ENCODE data around the gene CSTPP1. TPM values are rescaled to one million over a fixed set of nuclear protein-coding genes. Genes with fewer than 3 reads are reported as not detected.

The CSTPP1 gene
- total and polyA plus RNA-seq, 2 donors (not counting 1 experiment from before 2014, with no cell fraction given) = 15.5 to 34.1 TPM

DNA sequence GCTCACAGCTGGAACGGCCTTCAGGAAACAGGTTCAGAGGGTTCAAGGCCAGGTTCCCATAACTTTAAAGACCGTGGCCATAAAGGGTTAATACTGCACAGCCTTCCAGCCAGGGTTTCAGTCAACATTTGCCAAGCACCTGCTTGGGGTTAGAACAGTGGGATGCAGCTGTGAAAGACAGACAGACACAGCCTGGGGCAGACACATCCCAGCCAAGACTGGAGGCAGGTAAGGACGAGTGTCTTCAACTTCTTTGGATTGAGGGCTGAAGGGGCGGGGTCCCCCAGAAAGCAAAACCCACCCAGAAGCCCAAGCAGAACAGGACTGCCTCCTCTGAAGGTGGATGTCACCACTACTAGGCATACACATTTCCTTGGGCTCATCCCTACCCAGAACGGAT, 225.9 kb downstream of the CSTPP1 start:
- no peak for DNase-seq (ENCODE audit: low read depth in 2 of 2)
- H3K9me3 ChIP-seq (ENCODE audit: control insufficient read depth, insufficient read depth, low read depth, low read length) = no peaks in the 10 kb centered on the region
- peaks cover 28% of the 10 kb centered on the region for H3K36me3 ChIP-seq (ENCODE audit: control insufficient read depth, insufficient read depth, low read length)
- TF ChIP-seq, protein P1, sequence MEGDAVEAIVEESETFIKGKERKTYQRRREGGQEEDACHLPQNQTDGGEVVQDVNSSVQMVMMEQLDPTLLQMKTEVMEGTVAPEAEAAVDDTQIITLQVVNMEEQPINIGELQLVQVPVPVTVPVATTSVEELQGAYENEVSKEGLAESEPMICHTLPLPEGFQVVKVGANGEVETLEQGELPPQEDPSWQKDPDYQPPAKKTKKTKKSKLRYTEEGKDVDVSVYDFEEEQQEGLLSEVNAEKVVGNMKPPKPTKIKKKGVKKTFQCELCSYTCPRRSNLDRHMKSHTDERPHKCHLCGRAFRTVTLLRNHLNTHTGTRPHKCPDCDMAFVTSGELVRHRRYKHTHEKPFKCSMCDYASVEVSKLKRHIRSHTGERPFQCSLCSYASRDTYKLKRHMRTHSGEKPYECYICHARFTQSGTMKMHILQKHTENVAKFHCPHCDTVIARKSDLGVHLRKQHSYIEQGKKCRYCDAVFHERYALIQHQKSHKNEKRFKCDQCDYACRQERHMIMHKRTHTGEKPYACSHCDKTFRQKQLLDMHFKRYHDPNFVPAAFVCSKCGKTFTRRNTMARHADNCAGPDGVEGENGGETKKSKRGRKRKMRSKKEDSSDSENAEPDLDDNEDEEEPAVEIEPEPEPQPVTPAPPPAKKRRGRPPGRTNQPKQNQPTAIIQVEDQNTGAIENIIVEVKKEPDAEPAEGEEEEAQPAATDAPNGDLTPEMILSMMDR (conservative IDR thresholded peaks at IDR 0.05 in 1 of 2, IDR thresholded peaks at IDR 0.05 in 1 of 2; ENCODE audit: low read depth in 1 of 2, low read length in 2 of 2) = no peak
- TF ChIP-seq EZH2 (IDR thresholded peaks at IDR 0.05; ENCODE audit: low read length, missing control alignments) = no peak
- H3K27ac ChIP-seq (ENCODE audit: insufficient read depth, low read length) = no peak overlapping the region
- H3K9ac ChIP-seq (ENCODE audit: insufficient read depth, low read length) = no peak overlapping the region
- no peak overlapping the region for H3K4me3 ChIP-seq (replicated peaks in 1 of 4; ENCODE audit: control extremely low read depth in 1 of 4, insufficient read depth in 1 of 4, low read depth in 3 of 4, low read length in 4 of 4)
- no peaks in the 10 kb centered on the region for H3K4me1 ChIP-seq (ENCODE audit: control insufficient read depth, extremely low read depth, insufficient read depth, low read length)
- no peaks in the 10 kb centered on the region for H3K27me3 ChIP-seq (ENCODE audit: control insufficient read depth, insufficient read depth, low read length)
- H3K4me2 ChIP-seq (ENCODE audit: extremely low read depth, insufficient read depth, low read length) = no peak overlapping the region
- H3K79me2 ChIP-seq (ENCODE audit: control insufficient read depth, insufficient read depth, low read length) = no peaks in the 10 kb centered on the region
- no peak overlapping the region for H2AFZ ChIP-seq (ENCODE audit: low read length)
- no peaks in the 10 kb centered on the region for H4K20me1 ChIP-seq (ENCODE audit: control insufficient read depth, extremely low read depth, insufficient read depth, low read length)

DNA sequence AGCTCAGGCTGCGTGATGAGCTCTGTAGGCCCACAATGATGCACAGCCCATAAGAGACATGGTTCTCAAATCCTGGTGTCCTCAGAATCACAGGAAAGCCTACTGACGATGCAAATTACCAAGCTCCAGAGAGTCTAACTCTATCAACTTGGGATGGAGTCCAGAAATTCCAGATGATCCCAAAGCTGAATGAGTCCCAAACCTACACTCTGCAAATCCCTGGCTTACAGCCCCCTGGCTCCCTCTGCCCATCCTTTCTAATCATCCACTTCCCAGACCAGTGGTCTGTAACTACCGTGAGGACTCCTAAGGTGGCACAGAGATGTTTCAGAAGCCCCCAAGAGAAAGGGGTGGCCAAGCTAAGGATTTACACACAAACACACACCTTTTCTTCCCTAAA, 226.6 kb downstream of the CSTPP1 start:
- H3K27ac ChIP-seq (ENCODE audit: insufficient read depth, low read length) = no peak overlapping the region
- no peaks in the 10 kb centered on the region for H4K20me1 ChIP-seq (ENCODE audit: control insufficient read depth, extremely low read depth, insufficient read depth, low read length)
- no peaks in the 10 kb centered on the region for H3K4me1 ChIP-seq (ENCODE audit: control insufficient read depth, extremely low read depth, insufficient read depth, low read length)
- TF ChIP-seq EZH2 (IDR thresholded peaks at IDR 0.05; ENCODE audit: low read length, missing control alignments) = no peak
- TF ChIP-seq, protein P1 (conservative IDR thresholded peaks at IDR 0.05 in 1 of 2, IDR thresholded peaks at IDR 0.05 in 1 of 2; ENCODE audit: low read depth in 1 of 2, low read length in 2 of 2) = no peak
- DNase-seq (ENCODE audit: low read depth in 2 of 2) = no peak
- H3K4me3 ChIP-seq (replicated peaks in 1 of 4; ENCODE audit: control extremely low read depth in 1 of 4, insufficient read depth in 1 of 4, low read depth in 3 of 4, low read length in 4 of 4) = no peak overlapping the region
- peaks cover 28% of the 10 kb centered on the region for H3K36me3 ChIP-seq (ENCODE audit: control insufficient read depth, insufficient read depth, low read length)
- no peak overlapping the region for H2AFZ ChIP-seq (ENCODE audit: low read length)
- no peak overlapping the region for H3K4me2 ChIP-seq (ENCODE audit: extremely low read depth, insufficient read depth, low read length)
- no peaks in the 10 kb centered on the region for H3K9me3 ChIP-seq (ENCODE audit: control insufficient read depth, insufficient read depth, low read depth, low read length)
- H3K79me2 ChIP-seq (ENCODE audit: control insufficient read depth, insufficient read depth, low read length) = peaks cover under 1% of the 10 kb centered on the region
- no peak overlapping the region for H3K9ac ChIP-seq (ENCODE audit: insufficient read depth, low read length)
- H3K27me3 ChIP-seq (ENCODE audit: control insufficient read depth, insufficient read depth, low read length) = no peaks in the 10 kb centered on the region

DNA sequence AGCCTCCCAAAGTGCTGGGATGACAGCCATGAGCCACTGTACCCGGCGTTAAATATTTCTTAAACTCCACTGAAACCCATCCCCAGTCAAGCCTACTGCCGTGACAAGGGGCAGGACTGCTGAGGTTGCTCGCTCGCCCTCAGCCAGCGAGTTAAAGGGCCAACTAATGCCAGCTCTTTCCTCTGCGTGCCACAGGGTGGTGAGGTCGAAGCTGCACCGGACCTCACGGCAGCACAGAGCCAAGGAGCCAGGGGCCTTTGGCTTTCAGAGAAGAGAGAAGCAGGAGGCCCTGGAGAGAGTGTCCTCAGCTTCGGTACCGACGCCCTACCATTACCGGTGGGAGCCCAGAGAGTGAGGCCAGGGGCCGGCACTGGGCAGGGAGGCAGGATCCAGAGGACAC, 227.3 kb downstream of the CSTPP1 start:
- Histone ChIP-seq H3K27ac (ENCODE audit: insufficient read depth, low read length) (no peak overlapping the region), H3K36me3 (ENCODE audit: control insufficient read depth, insufficient read depth, low read length) (peaks cover 30% of the 10 kb centered on the region), H4K20me1 (ENCODE audit: control insufficient read depth, extremely low read depth, insufficient read depth, low read length) (no peaks in the 10 kb centered on the region), H3K79me2 (ENCODE audit: control insufficient read depth, insufficient read depth, low read length) (peaks cover 1% of the 10 kb centered on the region), H3K4me1 (ENCODE audit: control insufficient read depth, extremely low read depth, insufficient read depth, low read length) (no peaks in the 10 kb centered on the region), H3K4me2 (ENCODE audit: extremely low read depth, insufficient read depth, low read length) (no peak overlapping the region), H3K4me3 (replicated peaks in 1 of 4; ENCODE audit: control extremely low read depth in 1 of 4, insufficient read depth in 1 of 4, low read depth in 3 of 4, low read length in 4 of 4) (no peak overlapping the region), H2AFZ (ENCODE audit: low read length) (no peak overlapping the region), H3K27me3 (ENCODE audit: control insufficient read depth, insufficient read depth, low read length) (no peaks in the 10 kb centered on the region), H3K9ac (ENCODE audit: insufficient read depth, low read length) (no peak overlapping the region), H3K9me3 (ENCODE audit: control insufficient read depth, insufficient read depth, low read depth, low read length) (no peaks in the 10 kb centered on the region)
- no peak for DNase-seq (ENCODE audit: low read depth in 2 of 2)
- TF ChIP-seq, protein P1 (conservative IDR thresholded peaks at IDR 0.05 in 1 of 2, IDR thresholded peaks at IDR 0.05 in 1 of 2; ENCODE audit: low read depth in 1 of 2, low read length in 2 of 2) = no peak
